Pancreas (tissue), 10 donors: ENCODE results near the gene OPRL1. TPM values are rescaled to one million over a fixed set of nuclear protein-coding genes. Genes with fewer than 3 reads are reported as not detected.

Source experiments
- ATAC-seq, 4 donors: fragments of 200-7000 bp; cut with Tn5 transposase; one replicate each; pipeline versions ENCODE4 v1.8.0 to v1.9.1; 2020; ENCODE audit warnings: mild to moderate bottlenecking in 4 of 4, moderate library complexity in 4 of 4
- DNase-seq, 6 donors: peaks; one replicate each; pipeline ENCODE4 v3.0.0-alpha.2; 2020
- FAIRE-seq: peaks from 2 replicates; lab custom pipeline; 2012; peaks lifted over from hg19 to GRCh38; lab: Jason Lieb, UNC
- H3K27ac ChIP-seq, 4 donors: fragments of 200-600 bp; sonication (generic); 1 replicate in 3 of 4; 2 replicates in 1 of 4; pipeline versions ENCODE4 v1.5.0 to v1.8.0; 2020
- H3K27me3 ChIP-seq, 4 donors: fragments of 200-600 bp; one replicate each; pipeline ENCODE4 v1.8.0; 2021
- H3K36me3 ChIP-seq, 3 donors: fragments of 200-600 bp; sonication (generic) in 1 of 3; one replicate each; pipeline versions ENCODE4 v1.5.0 to v1.8.0; 2020 to 2021
- H3K4me1 ChIP-seq, 3 donors: fragments of 200-600 bp; one replicate each; pipeline ENCODE4 v1.8.0; 2021
- H3K4me3 ChIP-seq, 4 donors: fragments of 200-600 bp; sonication (generic) in 2 of 4; one replicate each; pipeline versions ENCODE4 v1.5.0 to v1.8.0; 2020 to 2021
- H3K9me3 ChIP-seq, 4 donors: fragments of 200-600 bp; one replicate each; pipeline ENCODE4 v1.8.0; 2021
- CTCF ChIP-seq, 4 donors: fragments of 200-600 bp; sonication (generic) in 3 of 4; IDR thresholded peaks; one replicate each; pipeline versions ENCODE4 v1.5.0 to v1.8.0; 2021; ENCODE audit warnings: antibody characterized with exemption in 4 of 4
- WGBS, 2 donors: extraction: QIAGEN DNeasy Blood & Tissue Kit; methylation state at CpG; one replicate each; pipeline ENCODE4 v1.1.7; 2013; 5-methylcytosine and 5-hydroxymethylcytosine counted together
- intact Hi-C, 3 donors: fragments of 100-400 bp; cut with DNase I; formaldehyde crosslinking; loops; one replicate each; pipeline versions ENCODE4 v1.11.1 to v1.14.2; 2022
- polyA plus RNA-seq, 2 donors: library from polyadenylated mRNA; stranded (reverse); fragments of 200-250 nt; gene quantifications; one replicate each; pipeline ENCODE4 v1.2.3, GENCODE V29; 2013
- total RNA-seq, 6 donors: library from RNA; stranded (reverse); fragmentation: NEBNext Ultra II Directional in 4 of 6; extraction: Animal tissue kit (Norgen Biotek cat#: 25700) in 4 of 6; gene quantifications; one replicate each; pipeline versions ENCODE4 v1.2.1 to v1.2.4, GENCODE V29; 2021 to 2023
- donor health status: healthy with polysubstance abuse.
- donor health status: DM: no; HTN: no; CAD: no; lungs with moderate emphysema.
- donor health status: DM: no; HTN: no; CAD: no.
- donor health status: control.
- donor health status: control.
- donor health status: Bipolar disorder and iron deficiency.
- donor health status: DM: yes; HTN: yes; CAD: no.
- donor health status: DM: no; HTN: no; CAD: no.
- donor health status: DM: no; HTN: no; CAD: no.
- donor health status: DM: yes; HTN: yes; CAD: no.

Gene OPRL1
- total and polyA plus RNA-seq, 8 donors = 0.25 to 2.2 (median 0.91) TPM

GRCh38 chr20:64070244-64070993, 9.5 kb upstream of the OPRL1 start:
- Histone ChIP-seq H3K9me3 (no peaks in the 10 kb centered on the region), H3K36me3 (no peaks in the 10 kb centered on the region), H3K4me3 (no peak overlapping the region), H3K27me3 (no peaks in the 10 kb centered on the region), H3K27ac (no peak overlapping the region), H3K4me1 (no peaks in the 10 kb centered on the region)
- intact Hi-C loops = no loop called here
- 90 to 92% methylated on average over 31 of the region's 31 CpGs for WGBS, 2 donors
- no peak for ATAC-seq
- DNase-seq = no peak
- FAIRE-seq = no peak
- TF ChIP-seq CTCF (IDR thresholded peaks at IDR 0.05) = no peak

GRCh38 chr20:64071341-64072332, 8.2 kb upstream of the OPRL1 start:
- WGBS, 2 donors = 85% methylated on average over 30 of the region's 30 CpGs
- no peak overlapping the region for H3K27ac ChIP-seq
- no peaks in the 10 kb centered on the region for H3K27me3 ChIP-seq
- ATAC-seq = no peak
- no peak overlapping the region for H3K4me3 ChIP-seq
- intact Hi-C loops = no loop called here
- no peaks in the 10 kb centered on the region for H3K4me1 ChIP-seq
- no peaks in the 10 kb centered on the region for H3K36me3 ChIP-seq
- DNase-seq = no peak
- no peak for FAIRE-seq
- no peaks in the 10 kb centered on the region for H3K9me3 ChIP-seq
- TF ChIP-seq CTCF (IDR thresholded peaks at IDR 0.05) = no peak

GRCh38 chr20:64072498-64073063, 7.3 kb upstream of the OPRL1 start:
- WGBS, 2 donors = 79 to 81% methylated on average over 14 of the region's 14 CpGs
- no peaks in the 10 kb centered on the region for H3K27me3 ChIP-seq
- H3K27ac ChIP-seq = no peak overlapping the region
- H3K4me1 ChIP-seq = no peaks in the 10 kb centered on the region
- no peak for ATAC-seq
- FAIRE-seq = no peak
- H3K36me3 ChIP-seq = no peaks in the 10 kb centered on the region
- H3K9me3 ChIP-seq = no peaks in the 10 kb centered on the region
- H3K4me3 ChIP-seq = no peak overlapping the region
- no peak for TF ChIP-seq CTCF (IDR thresholded peaks at IDR 0.05)
- intact Hi-C loops = no loop called here
- no peak for DNase-seq

GRCh38 chr20:64073476-64074183, 6.3 kb upstream of the OPRL1 start:
- 91 to 95% methylated on average over 33 to 37 of the region's 37 CpGs for WGBS, 2 donors
- H3K27ac ChIP-seq = no peak overlapping the region
- TF ChIP-seq CTCF (IDR thresholded peaks at IDR 0.05) = no peak
- ATAC-seq (no peak), FAIRE-seq (no peak), DNase-seq (no peak)
- no peak overlapping the region for H3K4me3 ChIP-seq
- no peaks in the 10 kb centered on the region for H3K36me3 ChIP-seq
- intact Hi-C loops = no loop called here
- peaks cover 0 to 4% (median 0%) of the 10 kb centered on the region in 3 donors for H3K4me1 ChIP-seq
- H3K9me3 ChIP-seq = no peaks in the 10 kb centered on the region
- H3K27me3 ChIP-seq = no peaks in the 10 kb centered on the region
